WTC11 (cell line): ENCODE data around the gene LEKR1. TPM values are rescaled to one million over a fixed set of nuclear protein-coding genes. Genes with fewer than 3 reads are reported as not detected.

Experiments used
- ATAC-seq: fragments of 200-7000 bp; cut with Tn5 transposase; 2 replicates; pipeline ENCODE4 v1.10.0; 2021; ENCODE audit warnings: mild to moderate bottlenecking, moderate library complexity
- CTCF ChIA-PET: fragments of 300-600 bp; sonication (Branson Sonifier 250); formaldehyde crosslinking; loops from one replicate; lab custom pipeline; 2021; ENCODE audit warnings: antibody characterized with exemption; lab: Charles Lee
- POLR2A ChIA-PET: fragments of 350-600 bp; sonication (Branson Sonifier 250); formaldehyde crosslinking; loops from one replicate; lab custom pipeline; 2021; ENCODE audit warnings: antibody characterized with exemption; lab: Charles Lee
- DNase-seq: peaks from one replicate; pipeline ENCODE4 v3.0.0; 2021; ENCODE audit warnings: low spot score
- H3K27ac Mint-ChIP-seq: 2 replicates; pipeline ENCODE4 v1.8.0; 2021; ENCODE audit warnings: mixed read lengths
- H3K27me3 Mint-ChIP-seq: 2 replicates; pipeline ENCODE4 v1.8.0; 2021; ENCODE audit warnings: low read depth, mild to moderate bottlenecking, moderate library complexity, mixed read lengths
- H3K36me3 Mint-ChIP-seq: 2 replicates; pipeline ENCODE4 v1.8.0; 2021; ENCODE audit warnings: mixed read lengths
- H3K4me1 Mint-ChIP-seq: 2 replicates; pipeline ENCODE4 v1.8.0; 2022; ENCODE audit warnings: mixed read lengths
- H3K4me3 Mint-ChIP-seq: 2 replicates; pipeline ENCODE4 v1.8.0; 2021; ENCODE audit warnings: mild to moderate bottlenecking, moderate library complexity, mixed read lengths
- H3K9me3 Mint-ChIP-seq: 2 replicates; pipeline ENCODE4 v1.8.0; 2021; ENCODE audit warnings: mixed read lengths
- ATF1 ChIP-seq: sonication (generic); formaldehyde crosslinking; IDR thresholded peaks from 2 replicates; pipeline ENCODE4 v1.8.1; 2023; ENCODE audit warnings: mild to moderate bottlenecking, moderate library complexity, missing genetic modification reagents
- EMX1 ChIP-seq: fragments of 250-450 bp; sonication (Bioruptor Pico); IDR thresholded peaks from 2 replicates; pipeline ENCODE4 v1.8.0; 2021; ENCODE audit warnings: mild to moderate bottlenecking
- FOXJ3 ChIP-seq: sonication (generic); formaldehyde crosslinking; IDR thresholded peaks from 2 replicates; pipeline ENCODE4 v1.9.0; 2021; ENCODE audit warnings: missing genetic modification reagents, mild to moderate bottlenecking, borderline replicate concordance
- GABPB1 ChIP-seq: sonication (generic); formaldehyde crosslinking; IDR thresholded peaks from 2 replicates; pipeline ENCODE4 v1.8.1; 2023; ENCODE audit warnings: mild to moderate bottlenecking, missing genetic modification reagents
- GTF2I ChIP-seq: fragments of 250-450 bp; sonication (Bioruptor Pico); conservative IDR thresholded peaks from 2 replicates; pipeline ENCODE4 v1.4.0; 2021; ENCODE audit warnings: mild to moderate bottlenecking
- IRF2 ChIP-seq: sonication (generic); formaldehyde crosslinking; IDR thresholded peaks from 2 replicates; pipeline ENCODE4 v1.8.0; 2022; ENCODE audit warnings: low read depth, missing genetic modification reagents, borderline replicate concordance
- NFATC4 ChIP-seq: fragments of 250-450 bp; sonication (Bioruptor Pico); IDR thresholded peaks from 2 replicates; pipeline ENCODE4 v1.9.0; 2021; ENCODE audit warnings: mild to moderate bottlenecking
- NFE2L1 ChIP-seq: sonication (generic); formaldehyde crosslinking; IDR thresholded peaks from 2 replicates; pipeline ENCODE4 v1.8.1; 2023; ENCODE audit warnings: missing genetic modification reagents
- NFYB ChIP-seq: sonication (generic); formaldehyde crosslinking; conservative IDR thresholded peaks from 2 replicates; pipeline ENCODE4 v1.8.0; 2022; ENCODE audit warnings: low read depth, missing genetic modification reagents
- NR2C2 ChIP-seq: sonication (generic); formaldehyde crosslinking; IDR thresholded peaks from 2 replicates; pipeline ENCODE4 v1.8.0; 2022; ENCODE audit warnings: mild to moderate bottlenecking, missing genetic modification reagents
- ZBTB21 ChIP-seq: sonication (generic); formaldehyde crosslinking; IDR thresholded peaks from 2 replicates; pipeline ENCODE4 v1.8.1; 2023; ENCODE audit warnings: mild to moderate bottlenecking, missing genetic modification reagents, borderline replicate concordance
- ZNF121 ChIP-seq: sonication (generic); formaldehyde crosslinking; IDR thresholded peaks from 2 replicates; pipeline ENCODE4 v1.8.0; 2023; ENCODE audit warnings: missing genetic modification reagents
- ZNF423 ChIP-seq: fragments of 250-450 bp; sonication (Bioruptor Pico); IDR thresholded peaks from 2 replicates; pipeline ENCODE4 v2.1.2; 2022; ENCODE audit warnings: mild to moderate bottlenecking, moderate library complexity
- total RNA-seq: library from RNA; stranded (reverse); gene quantifications from 3 replicates; pipeline ENCODE4 v1.2.3, GENCODE V29; 2021
- TF ChIP-seq, protein P1 (sequence below): fragments of 250-450 bp; sonication (Bioruptor Pico); conservative IDR thresholded peaks from 2 replicates; pipeline ENCODE4 v1.9.0; 2021; ENCODE audit warnings: mild to moderate bottlenecking
- TF ChIP-seq, protein P2 (sequence below): sonication (generic); formaldehyde crosslinking; IDR thresholded peaks from 2 replicates; pipeline ENCODE4 v1.8.0; 2023; ENCODE audit warnings: mild to moderate bottlenecking, missing genetic modification reagents
- TF ChIP-seq, protein P3 (sequence below): sonication (generic); formaldehyde crosslinking; IDR thresholded peaks from 2 replicates; pipeline ENCODE4 v1.8.0; 2022; ENCODE audit warnings: mild to moderate bottlenecking, missing genetic modification reagents
- TF ChIP-seq, protein P4 (sequence below): sonication (generic); formaldehyde crosslinking; IDR thresholded peaks from 2 replicates; pipeline ENCODE4 v1.8.1; 2022; ENCODE audit warnings: low read depth, mild to moderate bottlenecking, moderate library complexity, missing genetic modification reagents, borderline replicate concordance
- TF ChIP-seq, protein P5 (sequence below): fragments of 250-450 bp; sonication (Bioruptor Pico); IDR thresholded peaks from 2 replicates; pipeline ENCODE4 v1.9.0; 2021; ENCODE audit warnings: moderate library complexity, mild to moderate bottlenecking, inconsistent platforms, borderline replicate concordance
- TF ChIP-seq, protein P6 (sequence below): sonication (generic); formaldehyde crosslinking; IDR thresholded peaks from 2 replicates; pipeline ENCODE4 v1.8.0; 2022; ENCODE audit warnings: mild to moderate bottlenecking, missing genetic modification reagents
- TF ChIP-seq, protein P7 (sequence below): sonication (generic); formaldehyde crosslinking; IDR thresholded peaks from 2 replicates; pipeline ENCODE4 v1.8.1; 2023; ENCODE audit warnings: mild to moderate bottlenecking, missing genetic modification reagents
- TF ChIP-seq, protein P8 (sequence below): sonication (generic); formaldehyde crosslinking; IDR thresholded peaks from 2 replicates; pipeline ENCODE4 v1.8.0; 2023; ENCODE audit warnings: missing genetic modification reagents, mild to moderate bottlenecking, borderline replicate concordance

Gene LEKR1
- total RNA-seq, 1 experiment from 2014 or later, result 0.09 TPM

DNA sequence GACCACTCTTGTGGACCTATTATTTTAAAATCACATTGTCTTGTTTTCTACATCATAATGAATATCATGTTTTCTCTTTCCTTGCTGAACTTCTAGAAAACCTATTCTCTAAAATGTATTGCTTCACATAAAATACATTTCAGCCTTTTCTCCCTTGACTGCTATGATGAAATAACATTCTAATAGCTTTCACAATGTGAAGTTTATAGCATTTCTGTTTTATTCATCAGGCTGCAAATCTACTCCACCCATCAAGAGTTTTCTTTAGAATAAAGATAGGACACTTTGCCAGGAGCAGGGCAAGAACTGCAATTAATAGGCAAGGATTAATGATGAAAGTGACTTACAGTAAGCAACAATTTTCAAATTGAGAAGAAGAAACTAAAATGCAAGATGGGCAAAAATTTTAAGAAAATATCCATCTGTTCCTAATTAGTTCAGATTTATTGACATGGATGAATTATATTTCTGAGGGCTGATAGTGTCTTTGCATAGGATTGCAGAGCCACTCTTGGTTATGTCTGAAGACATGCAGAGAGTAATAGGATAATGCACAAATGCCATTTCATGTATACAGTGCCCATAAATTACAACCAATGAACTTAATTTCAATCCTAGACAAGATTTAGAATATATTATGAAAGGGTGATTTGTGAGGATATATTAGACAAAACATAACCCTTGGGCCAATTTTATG, 21.7 kb downstream of the LEKR1 start (continued):
- TF ChIP-seq EMX1 (CRISPR knock-in tag) (no peak), NR2C2 (CRISPR knock-in tag) (no peak)

DNA sequence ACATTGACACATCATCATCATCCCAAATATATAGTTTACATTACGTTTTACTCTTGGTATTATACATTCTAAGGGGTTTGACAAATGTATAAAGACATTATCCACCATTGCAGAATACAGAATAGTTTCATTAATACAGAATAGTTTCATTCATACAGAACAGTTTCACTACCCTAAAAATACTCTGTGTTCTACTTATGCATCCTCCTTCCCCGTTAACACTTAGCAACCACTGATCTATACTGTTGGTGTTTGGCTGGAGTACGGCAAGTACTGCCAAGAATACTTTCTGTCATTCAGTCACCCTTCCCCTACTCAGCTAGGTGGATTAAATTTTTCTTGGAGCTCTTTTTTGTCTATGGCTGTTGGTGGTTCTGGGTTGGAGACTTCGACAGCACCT, 33.4 kb downstream of the LEKR1 start:
- ChIA-PET POLR2A (no interaction called here), CTCF (no interaction called here)
- ATAC-seq, result no peak
- no peaks in the 10 kb centered on the region for H3K9me3 Mint-ChIP-seq
- H3K27ac Mint-ChIP-seq, result no peak overlapping the region
- no peaks in the 10 kb centered on the region for H3K36me3 Mint-ChIP-seq
- H3K4me3 Mint-ChIP-seq, result no peak overlapping the region
- no peaks in the 10 kb centered on the region for H3K4me1 Mint-ChIP-seq
- no peaks in the 10 kb centered on the region for H3K27me3 Mint-ChIP-seq
- DNase-seq, result no peak
- no peak for TF ChIP-seq GABPB1
- no peak for TF ChIP-seq NFATC4 (CRISPR knock-in tag)
- no peak for TF ChIP-seq ZNF121 (CRISPR knock-in tag)
- no peak for TF ChIP-seq IRF2 (CRISPR knock-in tag)
- TF ChIP-seq, protein P1, sequence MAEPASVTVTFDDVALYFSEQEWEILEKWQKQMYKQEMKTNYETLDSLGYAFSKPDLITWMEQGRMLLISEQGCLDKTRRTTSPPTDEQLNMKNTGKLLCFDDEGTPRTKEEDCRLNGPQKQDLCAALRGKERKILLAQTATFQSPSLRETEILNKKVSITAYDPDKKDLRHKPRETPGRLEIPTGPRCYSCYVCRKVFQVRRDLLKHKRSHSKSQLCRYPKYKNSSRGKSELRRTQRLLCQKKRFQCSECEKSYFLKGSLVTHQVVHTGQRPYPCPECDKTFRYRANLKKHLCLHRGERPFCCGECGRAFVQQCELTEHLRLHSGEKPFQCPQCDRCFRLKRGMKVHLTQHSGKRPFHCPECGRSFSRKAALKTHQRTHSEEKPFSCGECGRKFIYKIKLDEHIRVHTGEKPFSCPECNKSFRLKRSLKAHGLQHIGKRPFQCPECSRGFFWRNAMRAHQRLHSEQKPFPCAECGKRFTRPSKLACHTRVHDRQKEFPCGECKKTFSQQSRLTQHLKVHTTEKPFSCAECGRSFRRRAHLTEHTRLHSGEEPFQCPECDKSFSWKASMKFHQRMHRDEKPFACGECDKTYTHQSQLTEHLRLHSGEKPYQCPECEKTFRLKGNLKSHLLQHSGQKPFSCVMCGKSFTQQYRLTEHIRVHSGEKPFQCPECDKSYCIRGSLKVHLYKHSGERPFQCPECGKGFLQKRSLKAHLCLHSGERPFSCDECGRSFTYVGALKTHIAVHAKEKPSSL (CRISPR knock-in tag), result no peak
- TF ChIP-seq, protein P2, sequence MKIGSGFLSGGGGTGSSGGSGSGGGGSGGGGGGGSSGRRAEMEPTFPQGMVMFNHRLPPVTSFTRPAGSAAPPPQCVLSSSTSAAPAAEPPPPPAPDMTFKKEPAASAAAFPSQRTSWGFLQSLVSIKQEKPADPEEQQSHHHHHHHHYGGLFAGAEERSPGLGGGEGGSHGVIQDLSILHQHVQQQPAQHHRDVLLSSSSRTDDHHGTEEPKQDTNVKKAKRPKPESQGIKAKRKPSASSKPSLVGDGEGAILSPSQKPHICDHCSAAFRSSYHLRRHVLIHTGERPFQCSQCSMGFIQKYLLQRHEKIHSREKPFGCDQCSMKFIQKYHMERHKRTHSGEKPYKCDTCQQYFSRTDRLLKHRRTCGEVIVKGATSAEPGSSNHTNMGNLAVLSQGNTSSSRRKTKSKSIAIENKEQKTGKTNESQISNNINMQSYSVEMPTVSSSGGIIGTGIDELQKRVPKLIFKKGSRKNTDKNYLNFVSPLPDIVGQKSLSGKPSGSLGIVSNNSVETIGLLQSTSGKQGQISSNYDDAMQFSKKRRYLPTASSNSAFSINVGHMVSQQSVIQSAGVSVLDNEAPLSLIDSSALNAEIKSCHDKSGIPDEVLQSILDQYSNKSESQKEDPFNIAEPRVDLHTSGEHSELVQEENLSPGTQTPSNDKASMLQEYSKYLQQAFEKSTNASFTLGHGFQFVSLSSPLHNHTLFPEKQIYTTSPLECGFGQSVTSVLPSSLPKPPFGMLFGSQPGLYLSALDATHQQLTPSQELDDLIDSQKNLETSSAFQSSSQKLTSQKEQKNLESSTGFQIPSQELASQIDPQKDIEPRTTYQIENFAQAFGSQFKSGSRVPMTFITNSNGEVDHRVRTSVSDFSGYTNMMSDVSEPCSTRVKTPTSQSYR (CRISPR knock-in tag), result no peak
- TF ChIP-seq GTF2I (CRISPR knock-in tag), result no peak
- TF ChIP-seq ATF1 (CRISPR knock-in tag), result no peak
- TF ChIP-seq, protein P3, sequence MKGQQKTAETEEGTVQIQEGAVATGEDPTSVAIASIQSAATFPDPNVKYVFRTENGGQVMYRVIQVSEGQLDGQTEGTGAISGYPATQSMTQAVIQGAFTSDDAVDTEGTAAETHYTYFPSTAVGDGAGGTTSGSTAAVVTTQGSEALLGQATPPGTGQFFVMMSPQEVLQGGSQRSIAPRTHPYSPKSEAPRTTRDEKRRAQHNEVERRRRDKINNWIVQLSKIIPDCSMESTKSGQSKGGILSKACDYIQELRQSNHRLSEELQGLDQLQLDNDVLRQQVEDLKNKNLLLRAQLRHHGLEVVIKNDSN, result no peak
- no peak for TF ChIP-seq ZBTB21
- TF ChIP-seq, protein P4, sequence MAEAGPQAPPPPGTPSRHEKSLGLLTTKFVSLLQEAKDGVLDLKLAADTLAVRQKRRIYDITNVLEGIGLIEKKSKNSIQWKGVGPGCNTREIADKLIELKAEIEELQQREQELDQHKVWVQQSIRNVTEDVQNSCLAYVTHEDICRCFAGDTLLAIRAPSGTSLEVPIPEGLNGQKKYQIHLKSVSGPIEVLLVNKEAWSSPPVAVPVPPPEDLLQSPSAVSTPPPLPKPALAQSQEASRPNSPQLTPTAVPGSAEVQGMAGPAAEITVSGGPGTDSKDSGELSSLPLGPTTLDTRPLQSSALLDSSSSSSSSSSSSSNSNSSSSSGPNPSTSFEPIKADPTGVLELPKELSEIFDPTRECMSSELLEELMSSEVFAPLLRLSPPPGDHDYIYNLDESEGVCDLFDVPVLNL (CRISPR knock-in tag), result no peak
- TF ChIP-seq, protein P5, sequence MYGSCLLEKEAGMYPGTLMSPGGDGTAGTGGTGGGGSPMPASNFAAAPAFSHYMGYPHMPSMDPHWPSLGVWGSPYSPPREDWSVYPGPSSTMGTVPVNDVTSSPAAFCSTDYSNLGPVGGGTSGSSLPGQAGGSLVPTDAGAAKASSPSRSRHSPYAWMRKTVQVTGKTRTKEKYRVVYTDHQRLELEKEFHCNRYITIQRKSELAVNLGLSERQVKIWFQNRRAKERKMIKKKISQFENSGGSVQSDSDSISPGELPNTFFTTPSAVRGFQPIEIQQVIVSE (CRISPR knock-in tag), result no peak
- no peak for TF ChIP-seq FOXJ3 (CRISPR knock-in tag)
- TF ChIP-seq, protein P6, sequence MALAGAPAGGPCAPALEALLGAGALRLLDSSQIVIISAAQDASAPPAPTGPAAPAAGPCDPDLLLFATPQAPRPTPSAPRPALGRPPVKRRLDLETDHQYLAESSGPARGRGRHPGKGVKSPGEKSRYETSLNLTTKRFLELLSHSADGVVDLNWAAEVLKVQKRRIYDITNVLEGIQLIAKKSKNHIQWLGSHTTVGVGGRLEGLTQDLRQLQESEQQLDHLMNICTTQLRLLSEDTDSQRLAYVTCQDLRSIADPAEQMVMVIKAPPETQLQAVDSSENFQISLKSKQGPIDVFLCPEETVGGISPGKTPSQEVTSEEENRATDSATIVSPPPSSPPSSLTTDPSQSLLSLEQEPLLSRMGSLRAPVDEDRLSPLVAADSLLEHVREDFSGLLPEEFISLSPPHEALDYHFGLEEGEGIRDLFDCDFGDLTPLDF, result no peak
- no peak for TF ChIP-seq ZNF423 (CRISPR knock-in tag)
- TF ChIP-seq, protein P7, sequence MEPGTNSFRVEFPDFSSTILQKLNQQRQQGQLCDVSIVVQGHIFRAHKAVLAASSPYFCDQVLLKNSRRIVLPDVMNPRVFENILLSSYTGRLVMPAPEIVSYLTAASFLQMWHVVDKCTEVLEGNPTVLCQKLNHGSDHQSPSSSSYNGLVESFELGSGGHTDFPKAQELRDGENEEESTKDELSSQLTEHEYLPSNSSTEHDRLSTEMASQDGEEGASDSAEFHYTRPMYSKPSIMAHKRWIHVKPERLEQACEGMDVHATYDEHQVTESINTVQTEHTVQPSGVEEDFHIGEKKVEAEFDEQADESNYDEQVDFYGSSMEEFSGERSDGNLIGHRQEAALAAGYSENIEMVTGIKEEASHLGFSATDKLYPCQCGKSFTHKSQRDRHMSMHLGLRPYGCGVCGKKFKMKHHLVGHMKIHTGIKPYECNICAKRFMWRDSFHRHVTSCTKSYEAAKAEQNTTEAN (CRISPR knock-in tag), result no peak
- TF ChIP-seq NFE2L1 (CRISPR knock-in tag), result no peak
- no peak for TF ChIP-seq NFYB (CRISPR knock-in tag)
- TF ChIP-seq, protein P8, sequence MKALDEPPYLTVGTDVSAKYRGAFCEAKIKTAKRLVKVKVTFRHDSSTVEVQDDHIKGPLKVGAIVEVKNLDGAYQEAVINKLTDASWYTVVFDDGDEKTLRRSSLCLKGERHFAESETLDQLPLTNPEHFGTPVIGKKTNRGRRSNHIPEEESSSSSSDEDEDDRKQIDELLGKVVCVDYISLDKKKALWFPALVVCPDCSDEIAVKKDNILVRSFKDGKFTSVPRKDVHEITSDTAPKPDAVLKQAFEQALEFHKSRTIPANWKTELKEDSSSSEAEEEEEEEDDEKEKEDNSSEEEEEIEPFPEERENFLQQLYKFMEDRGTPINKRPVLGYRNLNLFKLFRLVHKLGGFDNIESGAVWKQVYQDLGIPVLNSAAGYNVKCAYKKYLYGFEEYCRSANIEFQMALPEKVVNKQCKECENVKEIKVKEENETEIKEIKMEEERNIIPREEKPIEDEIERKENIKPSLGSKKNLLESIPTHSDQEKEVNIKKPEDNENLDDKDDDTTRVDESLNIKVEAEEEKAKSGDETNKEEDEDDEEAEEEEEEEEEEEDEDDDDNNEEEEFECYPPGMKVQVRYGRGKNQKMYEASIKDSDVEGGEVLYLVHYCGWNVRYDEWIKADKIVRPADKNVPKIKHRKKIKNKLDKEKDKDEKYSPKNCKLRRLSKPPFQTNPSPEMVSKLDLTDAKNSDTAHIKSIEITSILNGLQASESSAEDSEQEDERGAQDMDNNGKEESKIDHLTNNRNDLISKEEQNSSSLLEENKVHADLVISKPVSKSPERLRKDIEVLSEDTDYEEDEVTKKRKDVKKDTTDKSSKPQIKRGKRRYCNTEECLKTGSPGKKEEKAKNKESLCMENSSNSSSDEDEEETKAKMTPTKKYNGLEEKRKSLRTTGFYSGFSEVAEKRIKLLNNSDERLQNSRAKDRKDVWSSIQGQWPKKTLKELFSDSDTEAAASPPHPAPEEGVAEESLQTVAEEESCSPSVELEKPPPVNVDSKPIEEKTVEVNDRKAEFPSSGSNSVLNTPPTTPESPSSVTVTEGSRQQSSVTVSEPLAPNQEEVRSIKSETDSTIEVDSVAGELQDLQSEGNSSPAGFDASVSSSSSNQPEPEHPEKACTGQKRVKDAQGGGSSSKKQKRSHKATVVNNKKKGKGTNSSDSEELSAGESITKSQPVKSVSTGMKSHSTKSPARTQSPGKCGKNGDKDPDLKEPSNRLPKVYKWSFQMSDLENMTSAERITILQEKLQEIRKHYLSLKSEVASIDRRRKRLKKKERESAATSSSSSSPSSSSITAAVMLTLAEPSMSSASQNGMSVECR, result no peak
